ENCODE results near the gene SPINK5.

Gene SPINK5

GRCh38 chr5:148163345-148163744, 99.6 kb downstream of the SPINK5 start:
- no peak for DNase-seq
- intact Hi-C loops (cut with DNase I), result no loop called here

GRCh38 chr5:148166550-148167283, 102.9 kb downstream of the SPINK5 start:
- intact Hi-C loops (cut with DNase I), result no loop called here
- no peak for DNase-seq

DNA sequence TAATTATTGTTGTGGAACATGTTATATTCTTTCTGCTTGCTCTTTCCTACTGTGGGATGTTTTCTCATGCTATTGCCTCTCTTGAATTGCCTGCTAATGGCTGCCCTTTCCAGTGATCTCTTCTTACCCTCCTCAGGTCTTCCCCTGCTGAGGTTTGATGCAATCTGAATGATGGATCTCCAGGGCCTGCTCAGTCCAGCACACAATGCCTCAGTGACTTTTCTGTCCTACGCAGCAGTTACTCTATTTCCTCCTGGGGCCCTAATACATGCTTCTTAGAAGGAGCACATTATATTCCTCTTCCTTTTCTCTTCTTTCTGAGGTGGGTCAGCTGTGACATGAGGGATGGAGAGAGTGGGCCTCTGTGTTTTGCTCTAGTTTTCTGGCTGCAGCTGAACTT, 104.5 kb downstream of the SPINK5 start, which contains the start of gene SPINK14:
SPINK14 (plus strand) TSS at position 301 of the 400 bp plus-strand sequence. CDS start 1,187 bp downstream, outside the sequence.
- DNase-seq, result no peak
- intact Hi-C loops (cut with DNase I), result no loop called here

GRCh38 chr5:148172377-148172776, 108.6 kb downstream of the SPINK5 start:
- no peak for DNase-seq
- intact Hi-C loops (cut with DNase I), result loop anchor here (10.0 kb wide), 1 partner anchor 562 kb away; no protein-coding TSS in a partner anchor

DNA sequence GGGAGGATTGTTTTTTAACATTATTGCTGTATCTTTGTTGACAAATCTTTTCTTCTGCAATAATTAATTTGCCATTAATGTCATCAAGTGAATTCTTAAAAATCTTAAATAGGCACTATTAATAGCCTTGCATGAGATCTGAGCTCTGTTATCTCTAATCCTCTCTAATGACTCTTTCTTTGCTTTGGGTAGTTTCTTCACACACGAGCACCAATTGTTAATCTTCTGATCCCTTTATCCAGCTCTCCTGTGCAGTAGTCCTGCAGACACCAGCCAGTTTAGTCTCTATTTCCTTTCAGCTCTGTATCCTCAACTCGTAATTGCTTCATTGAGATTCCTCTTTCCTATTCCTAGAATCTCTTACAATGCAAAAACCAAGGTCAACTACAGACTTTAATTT, 112.7 kb downstream of the SPINK5 start:
- intact Hi-C loops (cut with DNase I), result loop anchor here (10.0 kb wide), 1 partner anchor 558 kb away; no protein-coding TSS in a partner anchor
- no peak for DNase-seq

DNA sequence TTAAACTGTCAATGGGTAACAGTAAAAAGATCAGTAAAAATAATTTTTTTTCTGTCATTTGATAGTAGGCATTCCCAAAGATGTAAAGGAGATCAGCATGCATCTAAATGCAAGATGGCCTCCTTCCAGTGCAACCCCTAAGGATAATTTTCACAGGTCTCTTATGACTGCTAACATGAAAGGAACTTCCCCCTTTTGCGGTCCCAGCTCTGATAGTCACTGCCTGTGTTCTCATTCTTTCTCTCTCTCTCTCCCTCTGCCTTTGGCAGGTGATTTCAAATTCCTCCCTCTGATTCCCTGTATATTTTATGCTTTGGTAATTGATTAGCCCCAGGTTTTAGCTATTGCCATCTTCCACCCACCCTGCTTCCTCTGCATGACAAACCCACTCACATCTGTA, 113.4 kb downstream of the SPINK5 start:
- no peak for DNase-seq
- intact Hi-C loops (cut with DNase I), result loop anchor here (10.0 kb wide), 1 partner anchor 558 kb away; no protein-coding TSS in a partner anchor

- peak in 10 of 42 donors; percentile 8 to 53 (median 27) for DNase-seq
These were observed 115.5 kb downstream of the SPINK5 start for GRCh38 chr5:148179234-148179824.

GRCh38 chr5:148186248-148187003, 122.6 kb downstream of the SPINK5 start:
- DNase-seq, result no peak
- intact Hi-C loops (cut with DNase I), result loop anchor here (10.0 kb wide), 1 partner anchor 178 kb away; no protein-coding TSS in a partner anchor

More at GRCh38 chr5:148179234-148179824, 115.5 kb downstream of the SPINK5 start:
- intact Hi-C loops (cut with DNase I), result loop anchor here (10.0 kb wide), 1 partner anchor 555 kb away; no protein-coding TSS in a partner anchor

All from head of caudate nucleus (tissue), 42 donors.